Uterus (tissue), 2 donors: ENCODE data around the gene PLPP1.

Experiments used
- CTCF ChIP-seq, 4 experiments: fragments of 200-600 bp in 2 of 4; fragments of 450-650 bp in 2 of 4; sonication (generic) in 2 of 4; IDR thresholded peaks; one replicate each; pipeline ENCODE4 v1.5.1; 2016 to 2019; ENCODE audit warnings: antibody characterized with exemption in 4 of 4, mild to moderate bottlenecking in 2 of 4, moderate library complexity in 1 of 4
- POLR2A ChIP-seq, 2 donors: fragments of 450-650 bp; IDR thresholded peaks; one replicate each; pipeline ENCODE4 v1.6.1; 2016; ENCODE audit warnings: antibody characterized with exemption in 2 of 2, mild to moderate bottlenecking in 1 of 2, moderate library complexity in 1 of 2

- TF ChIP-seq CTCF (IDR thresholded peaks at IDR 0.05) = no peak
- no peak for TF ChIP-seq POLR2A (IDR thresholded peaks at IDR 0.05)
These were observed 141.1 kb downstream of the PLPP1 start for GRCh38 chr5:55393501-55394175.
